Nephron (organoid): Measurements from ENCODE around the gene ERBB4.

Source experiments
- H3K27ac Mint-ChIP-seq, 3 experiments: 2 replicates each; pipeline ENCODE4 v1.8.0; 2020; ENCODE audit warnings: mixed read lengths in 3 of 3, mild to moderate bottlenecking in 2 of 3, moderate library complexity in 1 of 3
- H3K27me3 Mint-ChIP-seq: 2 replicates; pipeline ENCODE4 v1.8.0; 2021; ENCODE audit warnings: low read depth, mild to moderate bottlenecking, moderate library complexity, mixed read lengths
- H3K36me3 Mint-ChIP-seq: 2 replicates; pipeline ENCODE4 v1.8.0; 2020; ENCODE audit warnings: low read depth, mixed read lengths
- H3K4me1 Mint-ChIP-seq: 2 replicates; pipeline ENCODE4 v1.8.0; 2020; ENCODE audit warnings: mixed read lengths
- H3K4me3 Mint-ChIP-seq, 3 experiments: 2 replicates each; pipeline ENCODE4 v1.8.0; 2020; ENCODE audit warnings: mild to moderate bottlenecking in 3 of 3, mixed read lengths in 3 of 3, moderate library complexity in 2 of 3
- H3K9me3 Mint-ChIP-seq: 2 replicates; pipeline ENCODE4 v1.8.0; 2020; ENCODE audit warnings: mixed read lengths
- CTCF ChIP-seq, 3 experiments: fragments of 200-600 bp; sonication (generic); IDR thresholded peaks; one replicate each; pipeline ENCODE4 v1.5.0; 2021; ENCODE audit warnings: antibody characterized with exemption in 3 of 3; ENCODE audit not compliant: unreplicated experiment in 3 of 3

Gene ERBB4

GRCh38 chr2:212034841-212035585 lies 503.6 kb downstream of the ERBB4 start:
- H3K36me3 Mint-ChIP-seq, result no peaks in the 10 kb centered on the region
- H3K9me3 Mint-ChIP-seq, result no peaks in the 10 kb centered on the region
- no peak overlapping the region for H3K4me3 Mint-ChIP-seq
- H3K27me3 Mint-ChIP-seq, result no peaks in the 10 kb centered on the region
- no peak overlapping the region for H3K27ac Mint-ChIP-seq
- H3K4me1 Mint-ChIP-seq, result no peaks in the 10 kb centered on the region
- TF ChIP-seq CTCF (IDR thresholded peaks at IDR 0.05; ENCODE audit: unreplicated experiment in 3 of 3), result no peak

GRCh38 chr2:212033888-212034287 lies 504.7 kb downstream of the ERBB4 start:
- H3K4me3 Mint-ChIP-seq, result no peak overlapping the region
- no peaks in the 10 kb centered on the region for H3K27me3 Mint-ChIP-seq
- H3K4me1 Mint-ChIP-seq, result no peaks in the 10 kb centered on the region
- no peak overlapping the region for H3K27ac Mint-ChIP-seq
- no peak for TF ChIP-seq CTCF (IDR thresholded peaks at IDR 0.05; ENCODE audit: unreplicated experiment in 3 of 3)
- no peaks in the 10 kb centered on the region for H3K9me3 Mint-ChIP-seq
- H3K36me3 Mint-ChIP-seq, result no peaks in the 10 kb centered on the region

GRCh38 chr2:212032536-212033219 lies 505.9 kb downstream of the ERBB4 start:
- Mint-ChIP-seq H3K4me3 (no peak overlapping the region), H3K36me3 (no peaks in the 10 kb centered on the region), H3K9me3 (no peaks in the 10 kb centered on the region), H3K27me3 (no peaks in the 10 kb centered on the region), H3K27ac (no peak overlapping the region), H3K4me1 (no peaks in the 10 kb centered on the region)
- TF ChIP-seq CTCF (IDR thresholded peaks at IDR 0.05; ENCODE audit: unreplicated experiment in 3 of 3), result no peak

- Mint-ChIP-seq H3K9me3 (no peaks in the 10 kb centered on the region), H3K27me3 (no peaks in the 10 kb centered on the region), H3K27ac (no peak overlapping the region), H3K4me3 (no peak overlapping the region), H3K4me1 (no peaks in the 10 kb centered on the region), H3K36me3 (no peaks in the 10 kb centered on the region)
- no peak for TF ChIP-seq CTCF (IDR thresholded peaks at IDR 0.05; ENCODE audit: unreplicated experiment in 3 of 3)
These were observed 506.6 kb downstream of the ERBB4 start for GRCh38 chr2:212032032-212032431.

GRCh38 chr2:212030709-212031108 lies 507.9 kb downstream of the ERBB4 start:
- Mint-ChIP-seq H3K27ac (no peak overlapping the region), H3K4me3 (no peak overlapping the region), H3K4me1 (no peaks in the 10 kb centered on the region), H3K27me3 (no peaks in the 10 kb centered on the region), H3K9me3 (no peaks in the 10 kb centered on the region), H3K36me3 (no peaks in the 10 kb centered on the region)
- no peak for TF ChIP-seq CTCF (IDR thresholded peaks at IDR 0.05; ENCODE audit: unreplicated experiment in 3 of 3)
